Neural crest cell (in vitro differentiated cells): ENCODE results near the gene ZBTB48. TPM values are rescaled to one million over a fixed set of nuclear protein-coding genes. Genes with fewer than 3 reads are reported as not detected.

ENCODE experiments used
- DNase-seq: peaks from one replicate; pipeline ENCODE4 v3.0.0; 2021; ENCODE audit warnings: low read depth, mixed read lengths, low spot score
- H3K27ac Mint-ChIP-seq: one replicate; pipeline ENCODE4 v1.8.0; 2021; ENCODE audit warnings: mild to moderate bottlenecking, mixed read lengths; ENCODE audit not compliant: unreplicated experiment
- H3K27me3 Mint-ChIP-seq: 2 replicates; pipeline ENCODE4 v1.8.0; 2021; ENCODE audit warnings: low read depth, mild to moderate bottlenecking, mixed read lengths
- H3K36me3 Mint-ChIP-seq: 2 replicates; pipeline ENCODE4 v1.8.0; 2021; ENCODE audit warnings: low read depth, mild to moderate bottlenecking, mixed read lengths
- H3K4me1 Mint-ChIP-seq: 2 replicates; pipeline ENCODE4 v1.8.0; 2021; ENCODE audit warnings: mixed read lengths
- H3K4me3 Mint-ChIP-seq: one replicate; pipeline ENCODE4 v1.8.0; 2021; ENCODE audit warnings: mild to moderate bottlenecking, mixed read lengths
- H3K9me3 Mint-ChIP-seq: 2 replicates; pipeline ENCODE4 v1.8.0; 2021; ENCODE audit warnings: mixed read lengths
- CTCF ChIP-seq: fragments of 200-600 bp; sonication (generic); conservative IDR thresholded peaks from 2 replicates; pipeline ENCODE4 v1.5.0; 2021; ENCODE audit warnings: antibody characterized with exemption, mild to moderate bottlenecking
- total RNA-seq: library from RNA; stranded (reverse); gene quantifications from 2 replicates; pipeline ENCODE4 v1.2.1, GENCODE V29; 2021

The ZBTB48 gene
- total RNA-seq, 1 donor from 2014 or later = 41.0 TPM

GRCh38 chr1:6574025-6574620 lies 5.7 kb upstream of the ZBTB48 start:
- DNase-seq = no peak
- no peaks in the 10 kb centered on the region for H3K36me3 Mint-ChIP-seq
- H3K27me3 Mint-ChIP-seq = peaks cover 27% of the 10 kb centered on the region
- peaks cover 14% of the 10 kb centered on the region for H3K4me1 Mint-ChIP-seq
- H3K4me3 Mint-ChIP-seq = no peak overlapping the region
- TF ChIP-seq CTCF = no peak
- H3K9me3 Mint-ChIP-seq = peaks cover 1% of the 10 kb centered on the region
- peak overlapping the region; percentile 20 for H3K27ac Mint-ChIP-seq

- TF ChIP-seq CTCF = no peak
- no peak overlapping the region for H3K27ac Mint-ChIP-seq
- no peaks in the 10 kb centered on the region for H3K36me3 Mint-ChIP-seq
- no peak for DNase-seq
- peaks cover 22% of the 10 kb centered on the region for H3K27me3 Mint-ChIP-seq
- H3K4me3 Mint-ChIP-seq = no peak overlapping the region
- no peaks in the 10 kb centered on the region for H3K9me3 Mint-ChIP-seq
- peaks cover 21% of the 10 kb centered on the region for H3K4me1 Mint-ChIP-seq
Observed at GRCh38 chr1:6574818-6575217, 5.0 kb upstream of the ZBTB48 start.

- no peak for DNase-seq
- H3K27ac Mint-ChIP-seq = no peak overlapping the region
- peaks cover 30% of the 10 kb centered on the region for H3K4me1 Mint-ChIP-seq
- TF ChIP-seq CTCF = no peak
- H3K27me3 Mint-ChIP-seq = peaks cover under 1% of the 10 kb centered on the region
- H3K4me3 Mint-ChIP-seq = peak overlapping the region; percentile 59
- no peaks in the 10 kb centered on the region for H3K9me3 Mint-ChIP-seq
- H3K36me3 Mint-ChIP-seq = no peaks in the 10 kb centered on the region
Observed at GRCh38 chr1:6577831-6578525, 1.8 kb upstream of the ZBTB48 start.

- H3K9me3 Mint-ChIP-seq = no peaks in the 10 kb centered on the region
- no peaks in the 10 kb centered on the region for H3K36me3 Mint-ChIP-seq
- peak overlapping the region; percentile 97 for H3K4me3 Mint-ChIP-seq
- DNase-seq = no peak
- no peaks in the 10 kb centered on the region for H3K27me3 Mint-ChIP-seq
- TF ChIP-seq CTCF = no peak
- H3K27ac Mint-ChIP-seq = peak overlapping the region; percentile 88
- peaks cover 30% of the 10 kb centered on the region for H3K4me1 Mint-ChIP-seq
Observed at GRCh38 chr1:6578624-6579373, 995 bp upstream of the ZBTB48 start.

GRCh38 chr1:6580119-6580592 lies 362 bp downstream of the ZBTB48 start:
- TF ChIP-seq CTCF = no peak
- peaks cover 30% of the 10 kb centered on the region for H3K4me1 Mint-ChIP-seq
- H3K27ac Mint-ChIP-seq = peak overlapping the region; percentile 97
- H3K4me3 Mint-ChIP-seq = peak overlapping the region; percentile 97
- DNase-seq = no peak
- H3K27me3 Mint-ChIP-seq = no peaks in the 10 kb centered on the region
- no peaks in the 10 kb centered on the region for H3K36me3 Mint-ChIP-seq
- no peaks in the 10 kb centered on the region for H3K9me3 Mint-ChIP-seq
